CD1c-positive myeloid dendritic cell (primary cell): Measurements from ENCODE around the gene PPT2.
"Not testable (repeated sequence)": the region's sequence is repeated elsewhere in the genome, so short reads cannot be mapped to it uniquely, and the experiment has no call there.

Experiments used
- DNase-seq: peaks from one replicate; pipeline ENCODE4 v3.0.0-alpha.2; 2016; ENCODE audit errors: extremely low spot score

The PPT2 gene

GRCh38 chr6:32189069-32189741, 35.3 kb downstream of the PPT2 start:
- no peak for DNase-seq

- no peak for DNase-seq
Measured at GRCh38 chr6:32189742-32190053, 35.8 kb downstream of the PPT2 start.

DNA sequence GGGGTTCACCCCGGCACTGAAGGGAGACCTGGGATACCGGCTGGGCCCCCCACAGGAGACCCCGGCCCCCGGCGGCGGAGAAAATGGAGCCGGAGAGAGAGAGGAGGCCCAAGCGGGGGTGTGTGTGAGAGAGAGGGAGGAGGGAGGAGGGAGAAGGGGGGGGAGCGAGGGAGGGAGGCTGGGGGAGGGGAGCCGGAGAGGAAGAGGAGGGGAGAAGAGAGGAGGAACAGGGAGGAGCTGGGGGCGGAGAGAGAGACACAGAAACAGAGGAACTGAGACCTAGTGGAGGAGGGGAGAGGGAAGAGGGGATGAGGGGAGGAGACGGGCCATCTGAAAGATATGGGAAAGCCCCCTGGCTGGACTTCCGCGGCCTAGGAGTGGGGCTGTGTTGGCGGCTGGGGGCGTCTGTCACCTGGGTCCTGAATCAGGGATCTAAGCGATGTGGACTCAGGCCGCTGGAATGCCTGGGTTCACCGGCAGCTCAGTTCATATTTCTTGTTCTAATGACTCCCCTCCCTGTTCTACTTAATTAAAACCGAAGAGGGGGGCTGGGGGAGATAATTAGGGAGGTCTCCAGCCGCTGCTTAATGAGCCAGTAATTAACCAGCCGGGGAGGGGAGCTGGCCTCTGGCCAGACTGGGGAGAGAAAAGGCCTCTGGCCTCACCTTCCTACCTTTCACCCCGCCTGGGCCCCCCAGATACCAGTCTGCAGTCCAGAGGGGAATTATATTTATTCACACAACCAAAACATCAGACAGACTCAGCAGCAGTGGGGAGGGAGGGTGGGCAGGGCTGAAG, 36.3 kb downstream of the PPT2 start, which contains the start of gene PBX2:
Gene PBX2, minus strand, starts transcription at position 149 of the 798 bp plus-strand sequence. CDS start 287 bp downstream, outside the sequence.
- peak; percentile 84 for DNase-seq

DNA sequence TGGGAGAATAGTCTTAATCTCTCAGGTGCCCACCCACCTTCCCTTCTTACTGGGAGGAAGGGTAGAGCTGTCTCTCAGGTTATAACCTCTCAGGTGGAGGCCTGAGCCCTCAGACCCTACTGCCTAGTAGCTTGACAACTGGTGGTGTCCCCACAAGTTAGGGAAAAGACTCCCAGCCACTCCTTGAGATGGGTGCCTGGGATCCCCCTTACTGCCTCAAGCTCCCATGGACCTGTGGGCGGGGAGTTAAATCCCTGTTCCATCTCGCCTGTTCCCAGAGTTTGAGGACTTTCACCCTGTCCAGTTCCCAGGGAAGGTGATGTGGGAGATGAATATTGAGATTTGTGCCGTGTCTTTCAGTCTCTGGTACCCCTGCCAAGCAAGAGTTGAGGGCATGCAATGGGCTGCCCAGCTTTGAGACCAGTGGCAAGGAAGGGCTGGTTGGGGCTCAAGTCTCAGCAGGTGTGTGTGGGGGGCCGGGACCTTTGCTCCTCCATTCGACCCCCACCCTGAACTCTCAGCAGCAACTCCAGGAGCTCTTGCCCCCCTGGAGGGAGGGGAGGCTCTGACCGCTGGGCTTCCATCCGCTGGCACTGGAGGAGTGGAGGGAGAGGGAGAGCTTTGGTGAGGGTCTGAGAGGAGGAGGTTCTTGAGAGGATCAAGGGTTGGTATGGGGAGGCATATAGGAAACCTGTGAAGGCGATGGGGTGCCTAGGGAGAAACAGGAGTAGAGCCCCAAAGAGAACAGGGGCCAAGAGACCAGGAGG, 37.2 kb downstream of the PPT2 start:
- no peak for DNase-seq

DNA sequence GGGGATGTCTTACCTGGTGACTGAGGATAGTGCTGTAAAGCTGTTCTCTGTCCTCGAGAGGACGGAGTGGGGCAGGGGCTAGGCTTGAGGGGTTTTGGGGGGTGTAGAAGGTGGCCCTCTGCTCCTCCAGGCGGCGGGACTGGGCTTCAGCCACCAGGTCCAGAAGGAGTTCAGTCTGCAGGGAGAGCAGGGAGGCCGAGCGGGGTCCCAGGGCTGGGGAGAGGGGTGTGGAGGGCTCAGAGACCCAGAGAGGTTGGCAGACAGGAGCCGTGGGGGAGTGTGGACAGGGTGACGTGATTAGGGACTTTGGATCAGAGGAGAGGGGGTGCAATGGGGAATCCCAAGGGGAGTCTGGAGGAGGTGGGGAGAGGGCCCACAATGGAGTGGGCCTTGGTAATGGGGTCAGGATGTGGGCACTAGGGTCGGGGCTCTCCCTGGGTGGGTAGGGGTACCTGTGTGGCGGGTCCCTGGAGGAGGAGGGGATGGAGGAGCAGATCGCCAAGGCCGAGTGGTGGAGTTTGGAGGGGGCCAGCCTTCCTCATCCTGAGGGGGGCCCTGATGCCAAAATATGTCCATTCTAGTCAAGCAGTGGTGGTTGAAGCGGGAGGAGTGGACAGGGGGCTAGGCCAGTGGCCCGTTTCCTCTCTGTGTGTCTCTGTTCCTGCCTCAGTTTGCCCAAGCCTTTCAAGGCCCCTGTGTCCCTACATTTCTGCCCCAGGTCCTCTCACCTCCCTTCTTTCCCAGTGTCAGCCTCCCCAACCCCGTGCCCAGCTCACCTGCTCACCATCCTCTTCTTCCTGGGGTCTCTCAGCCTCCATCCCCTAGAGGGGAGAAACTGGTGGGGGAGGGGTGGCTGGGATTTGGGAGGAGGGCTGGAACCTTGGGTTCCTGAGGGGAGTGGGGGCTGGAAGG, 38.0 kb downstream of the PPT2 start:
- DNase-seq: no peak

GRCh38 chr6:32192608-32193039, 38.7 kb downstream of the PPT2 start, which contains the start of gene GPSM3:
Gene GPSM3 (minus strand): TSS chr6:32192643. CDS start chr6:32192513, 130 bp downstream.
- DNase-seq: peak; percentile 65

- DNase-seq: not testable (repeated sequence)
Measured at GRCh38 chr6:32193096-32193495, 39.2 kb downstream of the PPT2 start.

- DNase-seq: no peak
Measured at GRCh38 chr6:32194388-32194787, 40.4 kb downstream of the PPT2 start.

DNA sequence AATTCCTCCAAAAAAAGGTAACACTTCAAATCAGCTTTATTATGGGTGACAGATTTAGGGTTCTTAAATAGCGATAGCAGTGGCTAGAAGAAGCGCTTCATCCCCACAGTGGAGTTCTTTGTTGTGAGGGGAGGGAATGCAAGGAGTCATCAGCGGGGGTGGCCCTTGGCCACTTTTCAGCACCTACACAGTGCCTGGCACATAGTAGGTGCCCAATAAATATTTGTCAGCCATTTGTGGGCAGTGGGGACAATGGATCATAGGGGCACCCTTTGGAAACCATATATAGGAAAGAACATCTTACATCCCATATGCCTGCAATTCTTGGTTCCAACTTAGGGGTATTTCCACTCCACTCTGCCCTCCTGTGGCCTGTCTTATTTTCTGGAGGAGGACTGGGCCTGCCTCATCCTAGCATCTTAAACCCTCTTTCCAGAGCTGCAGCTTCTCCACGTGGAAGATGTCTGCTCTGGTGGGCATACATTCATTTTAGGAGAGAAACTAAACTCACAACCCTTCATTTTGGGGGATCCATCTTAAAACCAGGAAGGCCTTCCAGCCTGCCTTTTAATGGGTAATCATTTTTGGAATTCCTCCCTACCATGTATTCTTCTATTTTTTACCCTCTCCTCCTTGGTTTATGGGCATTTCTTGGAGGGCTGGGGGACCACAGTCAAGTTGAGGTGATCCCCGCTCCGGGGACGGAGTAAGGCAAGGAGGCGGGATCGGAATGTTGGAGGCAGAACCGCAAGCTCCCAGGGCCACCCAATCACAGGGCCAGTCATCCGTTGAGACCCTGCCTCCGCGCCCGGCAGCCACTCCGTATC, 41.1 kb downstream of the PPT2 start:
- DNase-seq: peak; percentile 70

DNA sequence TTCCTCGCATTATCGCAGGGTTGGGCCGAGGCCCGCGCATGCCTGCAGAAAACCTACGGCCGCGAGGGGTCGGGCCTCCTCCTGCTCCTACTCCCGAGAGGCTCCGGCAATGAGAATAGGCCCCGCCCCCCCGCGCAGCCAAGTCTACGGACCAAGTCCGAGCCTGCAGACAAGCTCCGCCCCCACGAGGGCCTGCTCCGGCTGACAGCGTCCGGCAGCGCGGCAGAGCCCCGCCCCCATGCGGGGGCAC, 41.6 kb downstream of the PPT2 start:
- DNase-seq: peak; percentile 100

- DNase-seq: peak; percentile 65
Measured at GRCh38 chr6:32195902-32196681, 42.2 kb downstream of the PPT2 start.

DNA sequence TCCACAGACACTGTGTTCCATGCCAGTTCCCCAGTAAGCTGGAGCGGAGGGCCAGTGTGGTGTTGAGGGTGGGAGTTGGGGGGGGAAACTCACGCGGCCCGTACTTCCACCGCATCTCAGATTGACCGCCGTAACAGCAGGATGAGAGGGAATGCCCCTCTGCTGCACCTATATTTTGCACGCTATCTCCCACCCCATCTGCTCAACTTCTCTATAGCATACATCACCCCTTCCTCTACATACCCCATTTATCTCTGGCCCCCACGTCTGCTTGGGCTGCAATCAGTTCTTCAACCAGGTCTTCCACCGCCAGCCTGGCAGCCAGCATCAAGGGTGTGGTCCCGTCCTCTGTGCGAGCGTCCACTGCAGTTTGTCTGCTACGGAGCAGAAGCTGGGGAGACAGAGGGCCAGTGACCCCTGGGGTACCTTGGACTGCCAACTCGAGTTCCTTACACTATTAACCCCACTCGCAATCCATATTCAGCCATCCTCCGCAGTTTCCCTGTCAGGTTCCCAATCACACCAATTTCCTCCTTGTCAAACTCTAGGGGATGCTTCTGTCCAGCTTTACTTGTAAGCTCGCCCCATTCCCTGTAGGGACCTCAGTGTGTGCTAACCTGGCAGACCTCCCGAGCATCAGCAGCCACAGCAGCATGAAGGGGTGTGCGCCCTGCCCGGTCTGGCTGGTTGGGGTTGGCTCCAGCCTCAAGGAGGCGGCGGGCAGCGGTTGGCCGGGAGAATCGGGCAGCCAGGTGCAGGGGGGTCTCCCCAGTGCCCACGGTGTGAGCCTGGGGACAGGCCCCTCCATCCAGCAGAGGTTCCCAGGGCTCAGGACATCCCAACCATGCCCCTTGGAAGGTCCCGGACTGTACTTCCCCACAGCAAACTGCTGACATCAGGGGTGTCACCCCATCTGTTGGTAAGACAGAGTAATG, 43.0 kb downstream of the PPT2 start:
- peak; percentile 50 for DNase-seq

DNA sequence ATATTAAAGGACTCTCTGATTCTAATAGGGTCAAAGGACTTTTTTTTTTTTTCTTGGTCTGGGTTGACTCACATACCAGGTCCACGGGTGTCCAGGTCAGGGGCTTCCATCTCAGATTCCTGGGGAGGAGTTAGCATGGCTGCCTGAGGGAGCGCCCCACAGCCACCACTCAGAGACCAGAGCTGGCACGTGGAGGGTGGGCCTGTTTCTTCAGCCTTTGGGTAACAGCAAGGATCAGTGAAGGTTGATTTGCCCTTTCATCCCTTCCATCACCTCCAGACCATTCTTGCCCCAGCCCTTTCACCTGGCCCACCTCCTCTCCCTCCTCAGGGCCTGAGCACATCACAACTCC, 44.4 kb downstream of the PPT2 start:
- no peak for DNase-seq

DNA sequence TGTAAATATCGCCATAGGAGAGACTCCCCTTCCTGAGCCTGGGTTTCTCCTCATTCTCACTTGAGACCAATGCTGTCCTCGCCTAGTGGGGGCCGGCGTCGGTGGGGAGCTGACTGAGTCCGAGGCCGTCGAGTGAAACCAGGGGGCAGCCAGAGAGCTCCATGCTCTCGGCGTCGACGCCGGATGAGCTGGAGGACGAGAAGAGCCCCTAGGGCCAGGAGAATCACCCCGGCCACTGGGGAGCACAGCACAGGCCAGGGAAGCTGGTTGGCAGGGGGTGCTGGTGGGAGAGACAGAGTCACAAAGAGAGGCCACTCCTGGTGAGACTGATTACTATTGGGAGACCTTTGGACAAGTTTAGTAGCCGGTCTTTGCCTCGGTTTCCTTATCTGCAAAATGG, 44.9 kb downstream of the PPT2 start:
- no peak for DNase-seq

GRCh38 chr6:32200711-32201475, 47.0 kb downstream of the PPT2 start:
- DNase-seq: no peak

- DNase-seq: no peak
Measured at GRCh38 chr6:32202186-32202585, 48.2 kb downstream of the PPT2 start.

- DNase-seq: no peak
Measured at GRCh38 chr6:32203426-32204267, 49.7 kb downstream of the PPT2 start.
